ENCODE data around the gene CLDN5. TPM values are rescaled to one million over a fixed set of nuclear protein-coding genes. Genes with fewer than 3 reads are reported as not detected.

The CLDN5 gene
- total RNA-seq, 1 donor from 2014 or later, result 3.8 TPM

DNA sequence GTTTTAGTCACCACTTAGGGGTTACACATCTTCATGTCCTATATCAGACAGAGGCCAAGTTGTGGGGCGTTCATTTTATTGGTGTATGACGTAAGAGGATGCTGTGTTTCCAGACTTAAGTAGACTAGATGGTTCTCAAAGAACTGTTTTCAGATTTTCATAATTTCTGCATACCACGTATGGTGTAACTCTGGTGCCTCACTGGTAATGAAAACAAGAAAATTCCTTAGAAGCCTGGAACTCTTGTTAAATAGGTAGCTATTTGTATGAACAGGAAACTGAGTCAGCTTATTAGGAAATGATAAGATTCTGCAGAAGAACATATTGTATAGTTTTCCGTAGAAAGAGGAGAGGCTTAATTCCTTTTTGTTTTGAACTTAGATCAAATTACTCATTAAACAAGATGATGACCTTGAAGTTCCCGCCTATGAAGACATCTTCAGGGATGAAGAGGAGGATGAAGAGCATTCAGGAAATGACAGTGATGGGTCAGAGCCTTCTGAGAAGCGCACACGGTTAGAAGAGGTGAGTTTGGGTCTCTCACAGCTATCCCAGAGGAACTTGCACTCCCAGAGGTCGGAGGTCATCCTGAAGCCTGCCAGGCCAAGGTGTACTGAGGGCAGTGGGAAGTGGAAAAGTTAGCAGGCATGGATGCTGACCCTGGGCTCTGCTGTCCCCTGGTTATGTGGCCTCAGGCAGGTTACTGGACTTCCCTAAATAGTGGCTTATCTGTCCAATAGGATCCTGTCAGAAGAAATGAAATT lies 40.5 kb downstream of the CLDN5 start:
- intact Hi-C loops (cut with micrococcal nuclease), result no loop called here

GRCh38 chr22:19482297-19482696 lies 41.9 kb downstream of the CLDN5 start:
- intact Hi-C loops (cut with micrococcal nuclease), result no loop called here

DNA sequence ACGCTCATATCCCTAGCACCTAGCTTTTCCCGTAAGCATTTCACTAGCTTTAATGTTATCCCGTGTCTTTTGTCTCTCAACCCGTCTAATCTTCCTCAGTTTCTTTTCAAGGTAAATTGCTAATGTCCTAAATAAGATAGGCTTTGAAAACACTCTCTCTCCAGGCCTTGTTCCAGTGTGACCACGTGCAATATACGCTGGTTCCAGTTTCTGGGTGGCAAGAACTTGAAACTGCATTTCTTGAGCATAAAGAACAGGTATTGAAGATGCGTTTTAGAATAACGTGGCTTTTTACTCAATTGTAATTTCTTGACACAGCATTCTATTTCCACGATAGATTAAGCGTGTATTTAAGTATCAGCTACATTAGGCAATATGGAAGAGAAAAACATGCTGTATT lies 43.4 kb downstream of the CLDN5 start:
- intact Hi-C loops (cut with micrococcal nuclease), result no loop called here

GRCh38 chr22:19480173-19480568 lies 44.0 kb downstream of the CLDN5 start:
- intact Hi-C loops (cut with micrococcal nuclease), result no loop called here

- intact Hi-C loops (cut with micrococcal nuclease), result loop anchor here (1.0 to 10.0 kb wide), 11 partner anchors 32 to 1223 kb away; partner anchors contain the start of genes C22orf39, CLTCL1, DGCR2 and ESS2
Observed at GRCh38 chr22:19479355-19480172, 44.6 kb downstream of the CLDN5 start, which contains the start of gene CDC45. CDC45 (plus strand) TSS chr22:19479920; CDS start chr22:19479969, 49 bp downstream.

DNA sequence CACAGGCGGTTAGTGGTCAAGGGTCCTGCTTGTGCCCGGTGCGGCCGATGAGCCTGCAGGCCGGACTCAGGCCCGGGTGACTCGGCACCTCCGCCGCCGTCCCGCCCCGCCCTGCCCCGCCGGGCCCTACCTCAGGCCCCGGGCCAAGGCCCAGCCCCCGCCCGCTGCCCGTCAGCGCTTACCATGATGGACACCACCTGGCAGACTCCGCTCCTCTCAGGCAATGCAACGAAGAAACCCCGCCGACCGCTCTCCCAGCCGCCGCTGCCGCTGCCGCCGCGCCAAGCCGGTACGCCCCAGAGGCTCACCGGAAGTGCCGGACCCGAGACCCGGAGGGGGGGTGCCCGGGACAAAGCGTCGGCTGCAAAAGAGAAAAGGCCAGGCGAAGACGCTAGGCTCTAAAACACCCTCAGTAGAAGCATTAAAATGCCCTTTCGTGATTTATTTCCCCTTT lies 45.3 kb downstream of the CLDN5 start, which contains the start of gene UFD1:
UFD1 (minus strand) TSS at position 293 of the 454 bp plus-strand sequence; CDS start at position 185, 108 bp downstream.
- intact Hi-C loops (cut with micrococcal nuclease), result loop anchor here (1.0 to 10.0 kb wide), 11 partner anchors 32 to 1223 kb away; partner anchors contain the start of genes C22orf39, CLTCL1, DGCR2 and ESS2

DNA sequence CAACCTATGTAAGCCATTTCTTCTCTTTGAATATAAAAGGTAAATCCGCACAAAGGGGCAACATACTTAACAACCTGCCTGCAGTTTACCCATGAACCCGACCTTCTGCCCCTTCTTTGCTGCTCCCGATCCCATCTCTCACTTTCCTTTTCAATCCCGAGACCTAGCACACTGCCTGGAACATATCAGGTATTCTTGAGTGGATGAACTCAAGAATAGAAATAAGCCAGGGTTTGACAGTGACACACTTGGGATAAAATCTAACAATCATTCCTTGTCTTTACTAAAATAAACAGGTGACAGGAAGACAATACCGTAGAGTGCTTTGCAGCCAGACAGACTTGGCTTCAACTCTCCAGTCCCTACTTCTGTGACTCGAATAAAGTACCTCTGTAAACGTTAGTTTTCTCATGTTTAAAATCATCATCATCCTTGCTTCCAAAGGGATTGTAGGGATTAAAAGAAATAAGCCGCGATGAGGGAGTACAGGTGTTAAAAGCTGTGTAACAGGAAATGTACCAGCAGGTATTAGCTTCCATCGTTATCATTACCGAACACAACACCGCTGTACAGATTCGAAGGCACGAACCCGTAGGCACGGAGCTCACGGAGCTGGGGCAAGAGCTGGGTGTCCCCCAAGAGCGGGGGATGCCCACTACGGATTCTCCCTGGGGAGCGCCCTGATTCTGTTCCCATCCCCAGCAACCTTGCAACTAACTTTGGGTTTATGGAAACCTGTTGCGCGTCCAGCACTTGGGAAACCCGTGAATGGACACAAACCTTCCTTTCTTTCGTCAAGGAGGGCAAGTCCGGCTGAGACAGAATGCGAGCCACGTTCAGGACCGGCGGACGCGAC lies 45.9 kb downstream of the CLDN5 start:
- intact Hi-C loops (cut with micrococcal nuclease), result loop anchor here (2.0 to 10.0 kb wide), 4 partner anchors 237 to 1224 kb away; partner anchors contain the start of genes GNB1L, RTL10 and SEPTIN5

DNA sequence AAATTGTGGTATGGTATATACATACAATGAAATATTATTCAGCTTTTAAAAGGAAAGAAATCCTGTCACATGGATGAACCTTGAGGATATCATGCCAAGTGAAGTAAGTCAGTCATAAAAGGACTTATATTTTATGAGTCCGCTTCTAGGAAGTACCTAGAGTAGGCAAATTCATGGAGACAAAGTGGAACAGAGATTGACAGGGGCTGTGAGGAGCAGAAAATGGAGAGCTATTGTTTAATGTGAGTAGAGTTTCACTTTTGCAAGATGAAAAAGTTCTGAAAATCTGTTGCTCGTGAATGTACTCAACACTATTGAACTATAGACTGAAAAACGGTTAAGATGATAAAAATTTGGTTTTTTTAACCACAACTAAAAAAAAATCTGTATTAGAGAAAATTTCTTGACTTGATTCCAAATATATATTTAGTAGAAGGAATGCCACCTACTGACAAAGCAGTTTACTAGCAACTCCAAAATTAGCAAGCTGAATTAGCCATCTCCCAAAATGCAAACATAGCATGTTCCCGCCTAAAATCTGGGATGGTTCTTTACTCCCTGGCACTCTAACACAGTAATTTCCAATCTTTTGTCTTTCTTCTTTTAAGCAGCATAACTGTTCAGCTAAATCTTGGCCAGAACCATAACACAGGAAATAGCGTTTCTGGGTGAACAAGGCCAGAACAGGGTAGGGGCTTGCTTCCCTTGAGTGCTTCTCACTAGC lies 46.7 kb downstream of the CLDN5 start:
- intact Hi-C loops (cut with micrococcal nuclease), result loop anchor here (2.0 to 10.0 kb wide), 4 partner anchors 237 to 1225 kb away; partner anchors contain the start of genes GNB1L, RTL10 and SEPTIN5

DNA sequence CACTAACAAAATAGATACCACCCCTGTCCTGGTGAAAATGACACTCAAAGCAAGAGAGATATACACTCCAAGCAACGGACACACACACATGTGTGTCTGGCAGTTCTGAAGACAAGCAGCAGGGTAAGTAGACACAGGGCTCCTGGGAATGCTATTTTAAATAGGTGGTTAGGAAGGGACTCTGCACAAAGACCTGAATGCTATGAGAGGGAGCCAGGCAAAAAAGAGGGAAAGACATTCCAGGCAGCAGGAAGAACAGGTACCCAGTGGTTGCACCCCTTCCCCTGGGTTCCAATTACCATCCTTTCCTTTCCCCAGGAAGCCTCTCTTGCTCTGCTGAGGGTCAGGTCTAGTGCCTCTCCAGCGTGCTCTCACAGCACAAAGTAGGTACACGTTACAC lies 48.2 kb downstream of the CLDN5 start:
- intact Hi-C loops (cut with micrococcal nuclease), result loop anchor here (5.0 to 10.0 kb wide), 2 partner anchors 239 to 1226 kb away; partner anchors contain the start of gene SEPTIN5

GRCh38 chr22:19473578-19473977 lies 50.6 kb downstream of the CLDN5 start:
- intact Hi-C loops (cut with micrococcal nuclease), result loop anchor here (10.0 kb wide), 1 partner anchor 241 kb away; the partner anchor contains the start of gene SEPTIN5

Other genes with a start within 250 kb of the CLDN5 start
- gene CLTCL1, start 232.7 kb downstream of the CLDN5 start, total RNA-seq, result 0.66 and 1.1 TPM in 2 replicates
- gene HIRA, start 92.7 kb downstream of the CLDN5 start, total RNA-seq, result 46.5 and 47.7 TPM in 2 replicates
- gene MRPL40, start 91.9 kb downstream of the CLDN5 start, total RNA-seq, result 19.8 and 23.0 TPM in 2 replicates
- 29.6 and 33.0 TPM in 2 replicates for gene C22orf39, start 76.7 kb downstream of the CLDN5 start, total RNA-seq
- 105 and 106 TPM in 2 replicates for gene UFD1, start 45.2 kb downstream of the CLDN5 start, total RNA-seq
- 58.2 and 61.0 TPM in 2 replicates for gene CDC45, start 44.5 kb downstream of the CLDN5 start, total RNA-seq
- gene SEPTIN5, start 190.1 kb upstream of the CLDN5 start, total RNA-seq, result 0.71 TPM in 1 of 2 replicates, not detected in the other
- not detected in 2 replicates for gene GP1BB, start 199.1 kb upstream of the CLDN5 start, total RNA-seq
- gene TBX1, start 236.4 kb upstream of the CLDN5 start, total RNA-seq, result not detected in 2 replicates